ENCODE results near the gene BICDL1.

DNA sequence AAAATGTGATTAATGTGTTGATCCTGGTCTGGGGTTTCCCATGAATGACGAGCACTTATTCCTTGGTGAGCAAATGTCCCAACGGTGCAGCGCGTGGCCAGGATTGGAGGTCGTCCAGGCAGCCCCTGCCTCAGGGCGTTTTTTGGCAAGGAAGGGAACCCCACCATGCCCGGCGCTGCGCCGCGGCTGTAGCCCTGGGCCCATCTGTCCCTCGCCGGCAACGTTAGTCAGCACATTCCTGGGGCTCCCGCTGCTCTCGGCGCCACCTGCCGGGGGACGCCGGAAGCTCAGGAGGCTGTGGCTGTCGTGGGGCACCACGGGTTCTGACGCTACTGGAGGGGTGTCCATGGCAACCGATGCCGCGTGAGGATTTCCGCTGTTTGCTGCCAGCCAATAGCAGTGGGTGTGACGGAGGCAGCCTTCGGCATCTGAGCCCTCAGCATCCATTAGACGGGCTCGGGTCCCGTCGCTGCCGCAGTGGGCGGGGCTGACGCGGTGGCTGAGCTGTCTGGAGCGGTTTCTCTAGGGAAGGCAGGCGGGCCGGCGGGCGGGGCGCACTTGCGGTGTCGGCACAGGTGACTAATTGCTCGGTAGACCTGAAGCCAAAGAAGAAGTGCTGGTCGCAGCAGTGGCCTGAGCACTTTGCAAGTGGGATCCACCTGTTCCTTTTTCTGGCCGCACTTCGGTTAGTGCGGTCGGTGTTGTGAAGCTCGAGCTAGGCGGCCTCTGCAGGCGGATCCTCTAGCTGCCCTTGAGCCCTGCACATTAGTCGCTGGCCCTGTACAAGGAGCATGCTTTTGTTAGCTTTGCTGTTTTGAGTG lies 98.0 kb downstream of the BICDL1 start:
- TF ChIP-seq, protein P1, sequence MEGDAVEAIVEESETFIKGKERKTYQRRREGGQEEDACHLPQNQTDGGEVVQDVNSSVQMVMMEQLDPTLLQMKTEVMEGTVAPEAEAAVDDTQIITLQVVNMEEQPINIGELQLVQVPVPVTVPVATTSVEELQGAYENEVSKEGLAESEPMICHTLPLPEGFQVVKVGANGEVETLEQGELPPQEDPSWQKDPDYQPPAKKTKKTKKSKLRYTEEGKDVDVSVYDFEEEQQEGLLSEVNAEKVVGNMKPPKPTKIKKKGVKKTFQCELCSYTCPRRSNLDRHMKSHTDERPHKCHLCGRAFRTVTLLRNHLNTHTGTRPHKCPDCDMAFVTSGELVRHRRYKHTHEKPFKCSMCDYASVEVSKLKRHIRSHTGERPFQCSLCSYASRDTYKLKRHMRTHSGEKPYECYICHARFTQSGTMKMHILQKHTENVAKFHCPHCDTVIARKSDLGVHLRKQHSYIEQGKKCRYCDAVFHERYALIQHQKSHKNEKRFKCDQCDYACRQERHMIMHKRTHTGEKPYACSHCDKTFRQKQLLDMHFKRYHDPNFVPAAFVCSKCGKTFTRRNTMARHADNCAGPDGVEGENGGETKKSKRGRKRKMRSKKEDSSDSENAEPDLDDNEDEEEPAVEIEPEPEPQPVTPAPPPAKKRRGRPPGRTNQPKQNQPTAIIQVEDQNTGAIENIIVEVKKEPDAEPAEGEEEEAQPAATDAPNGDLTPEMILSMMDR (IDR thresholded peaks at IDR 0.05), result peak; percentile 96 to 99 (median 98)
- TF ChIP-seq POLR2A (IDR thresholded peaks at IDR 0.05), result peak in 1 of 2 donors; percentile 18
